ENCODE data around the gene LCLAT1. TPM values are rescaled to one million over a fixed set of nuclear protein-coding genes. Genes with fewer than 3 reads are reported as not detected.

The LCLAT1 gene
- total RNA-seq, 1 experiment from 2014 or later = 32.9 TPM

DNA sequence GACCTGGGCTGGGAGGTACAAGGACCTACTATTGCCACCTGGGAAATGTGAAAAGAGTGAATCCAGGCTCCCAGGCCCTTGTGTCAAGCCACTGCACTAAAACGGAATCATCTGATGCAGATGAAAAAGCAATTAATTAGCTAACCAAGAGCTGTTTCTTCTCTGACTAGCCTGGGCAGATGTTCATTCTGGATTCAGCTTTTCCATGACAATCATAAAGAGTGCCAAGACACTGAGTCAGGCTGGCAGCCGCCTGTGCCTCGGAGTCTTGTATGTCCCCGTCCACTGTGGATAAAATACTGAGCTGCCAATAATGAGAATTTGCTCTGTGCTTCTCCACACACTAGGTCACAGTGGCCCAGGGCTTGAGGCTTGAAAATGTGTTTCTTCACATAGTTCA, 21.7 kb upstream of the LCLAT1 start:
- no peak overlapping the region for H3K4me3 Mint-ChIP-seq
- Histone ChIP-seq H3K14ac (ENCODE audit: insufficient read depth, low read length) (no peak overlapping the region), H2BK15ac (ENCODE audit: low read depth, low read length) (no peak overlapping the region), H2BK12ac (ENCODE audit: insufficient read length, low read depth, low read length) (no peak overlapping the region), H3K23me2 (ENCODE audit: insufficient read length, low read depth, low read length, poor library complexity, severe bottlenecking) (no peaks in the 10 kb centered on the region), H2BK20ac (ENCODE audit: low read depth, low read length, poor library complexity, severe bottlenecking) (no peak overlapping the region), H2BK5ac (ENCODE audit: insufficient read length, low read length) (no peak overlapping the region), H3K9me3 (ENCODE audit: control insufficient read depth, low read depth, low read length) (no peaks in the 10 kb centered on the region), H3K56ac (ENCODE audit: insufficient read length, low read depth, low read length) (no peak overlapping the region), H4K91ac (ENCODE audit: insufficient read length, low read depth, low read length) (no peak overlapping the region), H3K23ac (ENCODE audit: insufficient read length, low read depth, low read length) (no peak overlapping the region), H3K4ac (ENCODE audit: low read depth, low read length) (no peak overlapping the region), H3K9ac (ENCODE audit: extremely low read depth, insufficient read length, low read length) (no peak overlapping the region), H4K5ac (ENCODE audit: insufficient read length, low read depth, low read length) (no peak overlapping the region), H3K27ac (ENCODE audit: insufficient read length, low read depth, low read length) (no peak overlapping the region), H3K18ac (ENCODE audit: insufficient read length, low read depth, low read length) (no peak overlapping the region), H3K4me2 (ENCODE audit: insufficient read depth, insufficient read length, low read length) (no peak overlapping the region), H3K79me2 (ENCODE audit: insufficient read depth, low read length) (no peaks in the 10 kb centered on the region), H3K4me1 (ENCODE audit: insufficient read depth, low read length) (peaks cover 6% of the 10 kb centered on the region; the same call in 1 of the 2 replicates), H4K8ac (replicated peaks; ENCODE audit: insufficient read length, low read depth, low read length) (no peak overlapping the region), H2AK5ac (ENCODE audit: insufficient read length, low read length) (no peak overlapping the region), H2BK120ac (ENCODE audit: low read depth, low read length, poor library complexity, severe bottlenecking) (no peak overlapping the region), H4K20me1 (ENCODE audit: control insufficient read depth, insufficient read depth, insufficient read length) (no peaks in the 10 kb centered on the region), H3K27me3 (ENCODE audit: insufficient read depth, low read length) (no peaks in the 10 kb centered on the region), H2AFZ (ENCODE audit: low read length) (no peak overlapping the region), H3T11ph (ENCODE audit: low read length) (no peak overlapping the region), H3K79me1 (ENCODE audit: insufficient read depth, low read depth, low read length, poor library complexity, severe bottlenecking) (no peaks in the 10 kb centered on the region)
- no peak overlapping the region for H3K27ac Mint-ChIP-seq
- DNase-seq = no peak
- H3K36me3 Mint-ChIP-seq (ENCODE audit: insufficient read depth in 1 of 3, low read depth in 3 of 3) = no peaks in the 10 kb centered on the region
- no CpG with 5 or more reads among the region's 4 CpGs for WGBS (ENCODE audit: extremely low coverage, insufficient read length, low lambda C conversion rate)
- no peaks in the 10 kb centered on the region for H3K9me3 Mint-ChIP-seq
- H3K27me3 Mint-ChIP-seq (ENCODE audit: low read depth) = no peaks in the 10 kb centered on the region
- TF ChIP-seq, protein P1, sequence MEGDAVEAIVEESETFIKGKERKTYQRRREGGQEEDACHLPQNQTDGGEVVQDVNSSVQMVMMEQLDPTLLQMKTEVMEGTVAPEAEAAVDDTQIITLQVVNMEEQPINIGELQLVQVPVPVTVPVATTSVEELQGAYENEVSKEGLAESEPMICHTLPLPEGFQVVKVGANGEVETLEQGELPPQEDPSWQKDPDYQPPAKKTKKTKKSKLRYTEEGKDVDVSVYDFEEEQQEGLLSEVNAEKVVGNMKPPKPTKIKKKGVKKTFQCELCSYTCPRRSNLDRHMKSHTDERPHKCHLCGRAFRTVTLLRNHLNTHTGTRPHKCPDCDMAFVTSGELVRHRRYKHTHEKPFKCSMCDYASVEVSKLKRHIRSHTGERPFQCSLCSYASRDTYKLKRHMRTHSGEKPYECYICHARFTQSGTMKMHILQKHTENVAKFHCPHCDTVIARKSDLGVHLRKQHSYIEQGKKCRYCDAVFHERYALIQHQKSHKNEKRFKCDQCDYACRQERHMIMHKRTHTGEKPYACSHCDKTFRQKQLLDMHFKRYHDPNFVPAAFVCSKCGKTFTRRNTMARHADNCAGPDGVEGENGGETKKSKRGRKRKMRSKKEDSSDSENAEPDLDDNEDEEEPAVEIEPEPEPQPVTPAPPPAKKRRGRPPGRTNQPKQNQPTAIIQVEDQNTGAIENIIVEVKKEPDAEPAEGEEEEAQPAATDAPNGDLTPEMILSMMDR (conservative IDR thresholded peaks at IDR 0.05) = no peak
- H3K4me1 Mint-ChIP-seq = peaks cover 17 to 21% of the 10 kb centered on the region in 2 experiments

All from H9 (cell line).